Activated CD8-positive, alpha-beta memory T cell treated with anti-CD3 and anti-CD28 coated beads, Interleukin-2, amount 50 U/mL, for 1 hour (primary cell): Measurements from ENCODE around the gene SPATA3.

Source experiments
- DNase-seq: peaks from one replicate; pipeline ENCODE4 v3.0.0-alpha.2; 2020; ENCODE audit errors: extremely low read depth

Gene SPATA3

GRCh38 chr2:231029563-231029962, 33.6 kb downstream of the SPATA3 start:
- no peak for DNase-seq

DNA sequence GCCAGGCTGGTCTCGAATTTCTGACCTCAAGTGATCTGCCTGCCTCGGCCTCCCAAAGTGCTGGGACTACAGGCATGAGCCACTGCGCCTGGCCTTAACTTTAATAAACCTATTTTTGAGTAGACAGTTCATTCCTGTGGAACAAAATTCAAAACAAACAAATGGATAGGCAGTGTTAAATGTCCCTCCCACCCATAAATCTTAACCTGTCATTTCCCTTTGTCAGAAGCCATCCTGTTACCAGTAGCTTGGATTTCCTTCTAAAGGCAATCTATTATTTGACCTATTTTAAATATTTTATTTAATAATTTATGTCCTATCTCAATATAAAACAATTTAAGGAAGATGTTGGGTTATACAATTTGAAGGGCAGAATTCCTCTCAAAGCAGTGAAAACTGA, 34.8 kb downstream of the SPATA3 start:
- DNase-seq, result no peak

DNA sequence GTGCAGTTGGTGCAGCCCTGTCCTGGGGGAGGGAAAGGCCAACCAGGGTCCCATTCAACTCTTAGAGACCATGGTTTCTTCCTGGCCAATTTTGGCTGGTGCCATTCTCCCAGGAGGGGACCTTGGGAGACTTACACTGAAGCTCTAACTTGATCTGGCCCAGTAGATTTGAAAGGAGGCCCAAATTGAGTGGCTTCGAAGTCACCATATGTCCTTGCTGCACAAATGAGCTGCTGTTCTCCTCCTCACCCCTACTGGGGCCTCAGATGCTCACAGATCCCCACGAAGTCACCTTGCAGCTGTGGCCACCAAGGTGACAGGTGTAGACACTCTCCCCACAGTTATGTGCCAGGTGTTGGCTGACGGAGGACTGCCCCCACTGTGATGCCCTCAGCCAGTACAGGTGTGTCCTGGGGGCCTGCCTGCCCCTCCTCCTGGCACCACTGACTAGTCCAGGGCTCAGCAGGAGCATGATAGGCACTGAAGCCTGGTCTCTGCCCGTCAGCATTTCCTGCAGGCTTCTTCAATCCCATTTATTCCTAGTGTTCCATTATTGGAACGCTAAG, 36.7 kb downstream of the SPATA3 start:
- no peak for DNase-seq

GRCh38 chr2:231033147-231034132, 37.5 kb downstream of the SPATA3 start:
- DNase-seq, result no peak

GRCh38 chr2:231034291-231034882, 38.5 kb downstream of the SPATA3 start:
- DNase-seq, result no peak

- DNase-seq, result no peak
Observed at GRCh38 chr2:231036131-231036530, 40.2 kb downstream of the SPATA3 start.

DNA sequence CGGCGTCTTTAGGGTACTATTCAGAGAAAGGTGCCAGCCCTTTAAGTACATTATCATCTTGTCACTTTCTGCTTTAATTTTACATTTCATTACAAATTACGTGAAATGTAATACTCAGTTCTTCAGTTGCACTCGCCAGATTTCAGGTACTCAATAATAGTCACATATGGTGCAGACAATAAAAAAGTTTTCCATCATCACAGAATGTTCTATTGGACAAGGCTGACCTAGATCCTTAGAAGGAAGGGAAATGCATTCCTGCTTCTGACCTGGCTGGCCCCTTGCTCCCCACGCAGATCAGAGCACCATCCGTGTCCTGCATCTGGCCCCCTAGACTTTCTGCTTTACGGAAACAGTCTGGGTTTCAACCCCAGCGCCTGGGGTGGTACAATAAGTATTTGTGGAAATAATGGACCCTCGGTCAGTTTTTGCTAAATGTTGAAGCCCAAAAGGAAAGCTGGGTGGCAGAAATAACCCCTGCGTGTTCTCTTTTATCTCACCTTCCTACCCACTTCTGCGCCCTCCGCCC, 40.7 kb downstream of the SPATA3 start:
- DNase-seq, result no peak

GRCh38 chr2:231037202-231037730, 41.3 kb downstream of the SPATA3 start, which contains the start of gene C2orf72:
C2orf72 (plus strand) TSS chr2:231037523; CDS start chr2:231037566, 43 bp downstream.
- no peak for DNase-seq

DNA sequence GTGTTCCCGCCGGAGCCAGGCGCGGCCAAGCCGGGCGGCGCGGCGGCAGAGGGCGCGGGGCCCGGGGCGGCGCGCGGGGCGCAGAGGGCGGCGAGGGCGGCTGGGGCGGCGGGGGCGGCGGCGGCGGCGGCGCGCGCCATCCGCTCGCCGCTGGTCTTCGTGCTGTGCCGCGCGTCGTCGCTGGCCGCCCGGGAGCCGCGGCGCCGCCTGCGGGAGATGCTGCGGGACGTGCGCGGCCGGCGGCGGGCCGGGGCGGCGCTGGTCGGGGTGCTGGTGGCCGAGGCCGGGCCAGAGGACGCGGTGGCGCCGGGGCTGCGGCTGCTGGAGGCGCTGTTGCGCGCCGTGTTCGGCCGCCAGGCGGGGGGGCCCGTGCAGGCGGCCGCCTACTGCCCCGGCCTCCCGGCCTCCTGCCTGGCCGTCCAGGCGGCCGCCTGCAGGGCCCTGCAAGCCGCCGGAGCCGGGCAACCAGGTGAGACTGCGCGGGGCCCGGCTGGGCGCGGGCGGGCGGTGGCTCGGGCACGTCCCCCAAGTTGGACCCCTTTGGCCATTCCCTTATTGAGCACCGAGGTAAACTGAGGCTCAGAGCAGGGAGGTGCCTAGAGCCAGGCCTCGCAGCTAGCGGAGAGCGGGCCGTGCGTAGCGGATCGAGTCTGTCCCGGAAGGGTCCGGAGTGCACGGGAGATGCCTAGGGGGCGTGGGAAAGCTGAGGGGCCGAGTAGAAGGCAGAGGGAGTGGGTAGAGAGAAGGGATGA, 42.0 kb downstream of the SPATA3 start:
- DNase-seq, result no peak

GRCh38 chr2:231038483-231039293, 42.8 kb downstream of the SPATA3 start:
- no peak for DNase-seq

DNA sequence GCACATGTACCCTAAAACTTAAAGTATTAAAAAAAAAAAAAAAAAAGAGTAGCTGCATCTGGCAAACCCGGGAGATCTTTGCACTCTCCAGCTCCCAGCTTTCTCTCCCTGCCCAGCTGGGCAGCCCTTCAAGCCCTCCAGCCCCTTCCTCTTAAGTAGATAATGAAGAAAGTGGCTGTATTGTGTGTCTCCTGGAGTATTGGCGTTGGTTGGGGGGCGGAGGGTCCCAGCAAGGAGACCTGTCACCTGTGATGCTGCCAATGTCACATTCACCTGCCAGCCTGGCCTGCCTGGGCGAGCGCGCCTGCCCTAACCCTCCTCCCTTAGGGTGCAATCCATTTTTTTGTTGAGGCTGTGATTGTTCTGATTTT, 43.4 kb downstream of the SPATA3 start:
- DNase-seq, result no peak

GRCh38 chr2:231039821-231040364, 44.0 kb downstream of the SPATA3 start:
- DNase-seq, result no peak

DNA sequence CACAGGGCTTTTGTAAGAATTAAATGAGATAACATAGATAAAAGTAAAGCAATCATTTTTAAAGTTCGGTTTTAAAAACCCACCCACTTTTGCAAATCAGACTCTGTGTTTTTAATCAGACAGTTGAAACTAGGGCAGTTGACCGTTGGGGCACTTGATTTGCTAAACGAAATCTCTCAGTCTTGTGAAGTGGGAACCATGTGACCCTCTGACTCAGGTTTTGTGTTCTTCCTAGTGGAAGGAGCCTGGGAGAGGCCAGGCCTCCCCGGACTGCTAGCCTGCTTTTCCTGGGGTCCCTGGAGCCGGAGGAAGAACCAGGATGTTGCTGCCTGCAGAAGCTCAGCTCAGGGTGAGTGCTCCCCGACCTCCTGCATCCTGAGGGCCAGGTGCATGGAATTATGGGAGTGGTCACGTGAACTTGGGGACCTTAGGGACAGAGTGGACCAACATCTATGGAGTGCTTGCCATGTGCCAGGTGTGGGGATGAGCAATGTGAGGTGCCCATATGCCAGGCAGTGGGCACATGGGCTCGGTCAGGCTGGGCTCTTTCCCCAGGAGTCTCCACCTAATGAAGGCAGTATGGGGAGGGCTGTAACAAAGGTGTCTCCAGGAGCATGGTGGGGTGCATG, 45.3 kb downstream of the SPATA3 start:
- no peak for DNase-seq

GRCh38 chr2:231043796-231044195, 47.9 kb downstream of the SPATA3 start:
- no peak for DNase-seq

DNA sequence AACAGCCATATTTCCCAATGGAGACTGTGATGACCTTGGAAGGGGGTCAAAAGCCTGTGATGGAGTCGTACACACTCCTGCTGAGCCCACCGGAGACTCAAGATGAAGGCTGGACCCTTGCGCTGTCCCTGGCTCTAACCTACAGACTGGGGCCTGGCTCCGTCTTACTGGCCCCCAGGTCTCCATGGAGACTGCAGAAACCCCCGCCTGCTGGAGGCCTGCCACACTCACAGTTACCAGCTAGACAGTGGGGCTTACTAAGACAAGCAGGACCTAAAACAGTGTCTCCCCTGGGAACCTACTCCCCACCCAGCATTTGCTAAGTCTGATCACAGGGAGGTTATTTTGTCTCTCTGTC, 51.0 kb downstream of the SPATA3 start:
- DNase-seq, result no peak

DNA sequence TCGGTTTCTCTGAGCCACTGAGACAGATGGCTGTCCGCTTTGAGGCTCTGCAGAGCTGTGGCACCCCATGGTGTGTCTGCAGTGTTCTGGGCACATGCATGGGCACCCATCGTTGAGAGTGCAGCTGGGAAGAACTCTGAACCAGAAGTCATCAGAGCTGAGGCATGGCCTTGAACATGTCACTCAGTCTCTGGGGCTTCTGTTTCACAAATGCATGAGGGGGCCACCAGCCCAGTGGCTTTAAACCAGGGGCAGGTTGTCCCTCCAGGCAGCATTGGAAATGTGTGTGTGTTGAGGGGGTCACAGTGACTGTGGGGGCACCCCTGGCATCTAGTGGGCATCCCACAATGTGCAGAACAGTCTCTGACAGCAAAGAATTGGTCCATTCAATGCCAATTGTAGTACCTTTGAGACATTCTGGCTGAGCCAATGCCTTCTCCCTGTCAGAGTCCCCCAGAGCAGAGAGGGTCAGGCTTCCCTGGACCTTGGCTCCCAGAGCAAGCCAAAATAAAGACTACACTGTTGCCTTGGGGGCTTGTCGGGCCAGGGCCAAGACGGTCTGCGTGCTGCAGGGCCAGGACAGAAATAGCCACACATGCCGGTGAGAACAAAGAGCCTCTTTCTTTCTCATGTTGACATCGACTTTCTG, 51.5 kb downstream of the SPATA3 start:
- DNase-seq, result no peak

GRCh38 chr2:231047923-231048915, 52.3 kb downstream of the SPATA3 start:
- DNase-seq, result no peak
